AG04450 (cell line): ENCODE results near the gene ZNF507. TPM values are rescaled to one million over a fixed set of nuclear protein-coding genes. Genes with fewer than 3 reads are reported as not detected.

ENCODE experiments used
- CTCF ChIA-PET: fragments of 300-600, 350-600 bp; formaldehyde crosslinking; extraction: SDS; loops from one replicate; lab custom pipeline; 2022; ENCODE audit warnings: antibody characterized with exemption, inconsistent platforms; lab: Charles Lee
- POLR2A ChIA-PET: fragments of 350-600 bp; formaldehyde crosslinking; extraction: SDS; loops from one replicate; lab custom pipeline; 2021; ENCODE audit warnings: antibody characterized with exemption, inconsistent platforms; lab: Yijun Ruan, JAX
- DNase-seq: peaks from one replicate; pipeline ENCODE4 v3.0.0-alpha.2; 2011; ENCODE audit warnings: low read depth, low spot score
- H3K27ac ChIP-seq: one replicate; pipeline ENCODE4 v1.5.1; 2012; ENCODE audit warnings: low read depth, low read length, control low read depth
- H3K27me3 ChIP-seq: one replicate; pipeline ENCODE4 v1.6.0; 2012; ENCODE audit warnings: low read length; ENCODE audit not compliant: control insufficient read depth, insufficient read depth
- H3K4me3 ChIP-seq: 2 replicates; pipeline ENCODE4 v1.5.1; 2011; ENCODE audit warnings: mild to moderate bottlenecking, low read depth, low read length, control low read depth
- H3K9me3 ChIP-seq: 2 replicates; pipeline ENCODE4 v1.5.1; 2012; ENCODE audit warnings: low read length; ENCODE audit not compliant: control insufficient read depth, insufficient read depth
- CTCF ChIP-seq: IDR thresholded peaks from 2 replicates; pipeline ENCODE4 v1.5.1; 2011; ENCODE audit warnings: low read depth, low read length, control low read depth, inconsistent platforms
- polyA plus RNA-seq: library from polyadenylated mRNA; depleted of rRNA; stranded (reverse); fragments of >200 nt; gene quantifications from 2 replicates; pipeline ENCODE4 v1.2.3, GENCODE V29; 2011

The ZNF507 gene
- polyA plus RNA-seq, 1 experiment: 20.3 TPM

GRCh38 chr19:32339423-32339822, 6.0 kb upstream of the ZNF507 start:
- Histone ChIP-seq H3K27me3 (no peaks in the 10 kb centered on the region), H3K27ac (no peak overlapping the region), H3K9me3 (no peaks in the 10 kb centered on the region), H3K4me3 (no peak overlapping the region)
- TF ChIP-seq CTCF: no peak
- POLR2A ChIA-PET: interaction anchor here (1.1 kb wide), 1 partner anchor 66 kb away, joined by 4 read pairs; the partner anchor contains the start of gene DPY19L3
- DNase-seq: no peak
- CTCF ChIA-PET: interaction anchor here (0.9 to 5.6 kb wide), 12 partner anchors 11 to 1670 kb away, joined by 3 to 65 read pairs (median 4); no protein-coding TSS in a partner anchor

GRCh38 chr19:32339988-32340874, 5.2 kb upstream of the ZNF507 start:
- peak; percentile 65 for TF ChIP-seq CTCF
- H3K9me3 ChIP-seq: no peaks in the 10 kb centered on the region
- no peak for DNase-seq
- no peak overlapping the region for H3K27ac ChIP-seq
- ChIA-PET POLR2A (interaction anchor here (1.1 kb wide), 1 partner anchor 65 kb away, joined by 4 read pairs; the partner anchor contains the start of gene DPY19L3), CTCF (interaction anchor here (0.5 to 5.6 kb wide), 20 partner anchors 10 to 1674 kb away, joined by 3 to 65 read pairs (median 4); no protein-coding TSS in a partner anchor)
- no peaks in the 10 kb centered on the region for H3K27me3 ChIP-seq
- H3K4me3 ChIP-seq: no peak overlapping the region

- H3K9me3 ChIP-seq: no peaks in the 10 kb centered on the region
- no peak for TF ChIP-seq CTCF
- ChIA-PET CTCF (no interaction called here), POLR2A (no interaction called here)
- no peak overlapping the region for H3K27ac ChIP-seq
- no peak overlapping the region for H3K4me3 ChIP-seq
- no peaks in the 10 kb centered on the region for H3K27me3 ChIP-seq
- no peak for DNase-seq
Measured at GRCh38 chr19:32342695-32343094, 2.7 kb upstream of the ZNF507 start.

GRCh38 chr19:32343550-32344262, 1.7 kb upstream of the ZNF507 start:
- Histone ChIP-seq H3K4me3 (no peak overlapping the region), H3K27ac (no peak overlapping the region), H3K9me3 (no peaks in the 10 kb centered on the region), H3K27me3 (no peaks in the 10 kb centered on the region)
- no peak for TF ChIP-seq CTCF
- POLR2A ChIA-PET: no interaction called here
- CTCF ChIA-PET: no interaction called here
- DNase-seq: no peak
